Measurements from ENCODE around the gene EHMT2. TPM values are rescaled to one million over a fixed set of nuclear protein-coding genes. Genes with fewer than 3 reads are reported as not detected.

EHMT2 gene
- total and polyA plus RNA-seq, 5 donors from 2014 or later = 29.4 to 46.4 (median 32.4) TPM

DNA sequence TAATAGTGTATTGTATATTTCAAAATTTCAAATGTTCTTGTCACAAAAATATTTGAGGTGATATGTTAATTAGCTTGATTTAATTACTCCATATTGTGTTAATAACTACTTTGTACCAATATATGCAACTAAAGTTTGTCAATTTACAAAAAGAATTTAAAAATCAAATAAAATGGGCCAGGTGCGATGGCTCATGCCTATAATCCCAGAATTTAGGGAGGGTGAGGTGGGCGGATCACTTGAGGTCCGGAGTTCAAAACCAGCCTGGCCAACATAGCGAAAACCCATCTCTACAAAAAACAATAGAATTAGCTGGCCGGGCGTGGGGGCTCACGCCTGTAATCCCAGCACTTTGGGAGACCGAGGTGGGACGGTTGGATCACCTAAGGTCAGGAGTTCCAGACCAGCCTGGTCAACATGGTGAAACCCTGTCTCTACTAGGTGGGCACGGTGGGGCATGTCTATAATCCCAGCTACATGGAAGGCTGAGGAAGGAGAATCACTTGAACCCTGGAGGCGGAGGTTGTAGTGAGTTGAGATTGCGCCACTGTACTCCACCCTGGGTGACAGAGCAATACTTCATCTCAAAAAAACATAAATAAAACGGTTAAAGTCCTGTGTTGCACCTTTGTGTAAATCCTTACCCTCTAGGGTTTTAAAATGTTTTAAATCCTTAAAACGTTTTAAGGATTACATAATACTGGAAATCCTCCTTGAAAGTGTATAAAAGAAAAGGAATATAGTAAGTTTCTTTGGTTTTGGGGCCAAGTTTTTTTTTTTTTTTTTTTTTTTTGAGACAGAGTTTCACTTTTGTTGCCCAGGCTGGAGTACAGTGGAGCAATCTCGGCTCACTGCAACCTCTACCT, 65.9 kb downstream of the EHMT2 start:
- Histone ChIP-seq H3K9me3 (ENCODE audit: control insufficient read depth in 2 of 2, low read length in 2 of 2) (no peaks in the 10 kb centered on the region), H3K36me3 (ENCODE audit: control insufficient read depth, insufficient read depth, low read length) (no peaks in the 10 kb centered on the region), H3K4me1 (ENCODE audit: control insufficient read depth, insufficient read depth, low read length, poor library complexity, severe bottlenecking) (peaks cover 44% of the 10 kb centered on the region), H3K4me3 (ENCODE audit: low read depth, low read length) (peak overlapping the region; percentile 96), H3K27me3 (ENCODE audit: control insufficient read depth, insufficient read depth, low read length) (no peaks in the 10 kb centered on the region), H3K27ac (ENCODE audit: insufficient read depth, low read length, poor library complexity, severe bottlenecking) (peak overlapping the region; percentile 71)
- no peaks in the 10 kb centered on the region for H3K9me3 Mint-ChIP-seq
- peaks cover 5% of the 10 kb centered on the region for H3K36me3 Mint-ChIP-seq
- H3K27me3 Mint-ChIP-seq = no peaks in the 10 kb centered on the region
- peaks cover 17 to 47% (median 32%) of the 10 kb centered on the region in 4 donors for H3K4me1 Mint-ChIP-seq
- DNase-seq (no peak), ATAC-seq (ENCODE audit: low read depth in 2 of 2) (no peak)
- H3K4me3 Mint-ChIP-seq = peak overlapping the region; percentile 93 to 98 (median 96)
- H3K27ac Mint-ChIP-seq = peak overlapping the region in 1 of 3 donors; percentile 94

DNA sequence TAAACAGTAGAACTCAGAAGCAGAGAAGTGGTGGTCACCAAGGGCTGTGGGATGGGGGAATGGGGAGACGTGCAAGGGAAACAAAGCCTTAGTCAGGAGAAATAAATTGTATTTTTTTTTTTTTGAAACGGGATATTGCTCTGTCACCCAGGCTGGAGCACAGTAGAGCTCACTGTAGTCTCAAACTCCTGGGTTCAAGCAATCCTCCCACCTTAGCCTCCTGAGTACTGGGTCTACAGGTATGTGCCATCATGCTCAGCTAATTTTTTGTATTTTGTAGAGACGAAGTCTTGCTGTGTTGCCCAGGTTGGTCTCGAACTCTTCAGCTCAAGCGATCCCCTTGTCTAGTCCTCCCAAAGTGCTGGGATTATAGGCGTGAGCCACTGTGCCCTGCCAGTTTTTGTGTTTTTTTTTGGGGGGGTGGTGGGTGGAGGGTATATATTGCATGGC, 66.6 kb downstream of the EHMT2 start:
- Histone ChIP-seq H3K27me3 (ENCODE audit: control insufficient read depth, insufficient read depth, low read length) (no peaks in the 10 kb centered on the region), H3K36me3 (ENCODE audit: control insufficient read depth, insufficient read depth, low read length) (no peaks in the 10 kb centered on the region), H3K4me1 (ENCODE audit: control insufficient read depth, insufficient read depth, low read length, poor library complexity, severe bottlenecking) (peaks cover 41% of the 10 kb centered on the region), H3K27ac (ENCODE audit: insufficient read depth, low read length, poor library complexity, severe bottlenecking) (peak overlapping the region; percentile 71), H3K4me3 (ENCODE audit: low read depth, low read length) (peak overlapping the region; percentile 96), H3K9me3 (ENCODE audit: control insufficient read depth in 2 of 2, low read length in 2 of 2) (no peaks in the 10 kb centered on the region)
- Mint-ChIP-seq H3K27ac (peak overlapping the region; percentile 84 to 94 (median 91)), H3K27me3 (no peaks in the 10 kb centered on the region), H3K9me3 (no peaks in the 10 kb centered on the region), H3K4me1 (peaks cover 10 to 41% (median 30%) of the 10 kb centered on the region in 4 donors), H3K4me3 (peak overlapping the region; percentile 93 to 98 (median 96)), H3K36me3 (peaks cover 5% of the 10 kb centered on the region)
- DNase-seq = no peak
- no peak for ATAC-seq (ENCODE audit: low read depth in 2 of 2)

Other genes starting within 250 kb of the EHMT2 start
Only the 30 nearest of the 36 such genes appear.
- gene LY6G5B, start 227.7 kb downstream of the EHMT2 start, total RNA-seq = 38.8 TPM
- not detected for gene LY6G5B, start 227.7 kb downstream of the EHMT2 start, polyA plus RNA-seq
- 3.1 TPM for gene LY6G5C, start 216.6 kb downstream of the EHMT2 start, total RNA-seq
- gene LY6G5C, start 216.6 kb downstream of the EHMT2 start, polyA plus RNA-seq = 10 to 100 TPM in 3 of 4 donors, 1 to 10 TPM in 1; 7.4 to 19.9 (median 11.9) TPM
- gene ABHD16A, start 194.4 kb downstream of the EHMT2 start, total RNA-seq = 78.4 TPM
- 10 to 100 TPM; 33.4 to 43.2 (median 35.8) TPM for gene ABHD16A, start 194.4 kb downstream of the EHMT2 start, polyA plus RNA-seq
- gene LY6G6F, start 190.8 kb downstream of the EHMT2 start, total RNA-seq = 1.5 TPM
- gene LY6G6F, start 190.8 kb downstream of the EHMT2 start, polyA plus RNA-seq = not detected
- gene LY6G6D, start 182.3 kb downstream of the EHMT2 start, total RNA-seq = not detected
- not detected for gene LY6G6D, start 182.3 kb downstream of the EHMT2 start, polyA plus RNA-seq
- gene LY6G6C, start 176.0 kb downstream of the EHMT2 start, total RNA-seq = not detected
- not detected for gene LY6G6C, start 176.0 kb downstream of the EHMT2 start, polyA plus RNA-seq
- gene MPIG6B, start 174.3 kb downstream of the EHMT2 start, total RNA-seq = 10.8 TPM
- gene MPIG6B, start 174.3 kb downstream of the EHMT2 start, polyA plus RNA-seq = under 1 TPM in 1 of 4 donors, not detected in 3; 0.43 TPM
- 13.6 TPM for gene DDAH2, start 168.4 kb downstream of the EHMT2 start, total RNA-seq
- gene DDAH2, start 168.4 kb downstream of the EHMT2 start, polyA plus RNA-seq = 10 to 100 TPM; 16.0 to 19.8 (median 17.7) TPM
- 192 TPM for gene CLIC1, start 161.2 kb downstream of the EHMT2 start, total RNA-seq
- 100 to 1,000 TPM; 481 to 771 (median 621) TPM for gene CLIC1, start 161.2 kb downstream of the EHMT2 start, polyA plus RNA-seq
- gene MSH5, start 157.7 kb downstream of the EHMT2 start, total RNA-seq = 17.4 TPM
- gene MSH5, start 157.7 kb downstream of the EHMT2 start, polyA plus RNA-seq = 1 to 10 TPM; 1.2 to 3.3 (median 1.3) TPM
- gene SAPCD1, start 135.0 kb downstream of the EHMT2 start, total RNA-seq = 2.3 TPM
- gene SAPCD1, start 135.0 kb downstream of the EHMT2 start, polyA plus RNA-seq = not detected
- gene VWA7, start 120.4 kb downstream of the EHMT2 start, total RNA-seq = 6.8 TPM
- 1 to 10 TPM in 3 of 4 donors, under 1 TPM in 1; 0.91 to 1.2 (median 1.2) TPM for gene VWA7, start 120.4 kb downstream of the EHMT2 start, polyA plus RNA-seq
- gene VARS1, start 101.9 kb downstream of the EHMT2 start, total RNA-seq = 63.4 TPM
- gene VARS1, start 101.9 kb downstream of the EHMT2 start, polyA plus RNA-seq = 10 to 100 TPM; 27.1 to 45.1 (median 29.9) TPM
- gene LSM2, start 90.7 kb downstream of the EHMT2 start, total RNA-seq = 29.3 TPM
- 100 to 1,000 TPM in 1 of 4 donors, 10 to 100 TPM in 3; 80.0 to 122 (median 87.5) TPM for gene LSM2, start 90.7 kb downstream of the EHMT2 start, polyA plus RNA-seq
- gene HSPA1L, start 82.4 kb downstream of the EHMT2 start, total RNA-seq = 5.5 TPM
- 1 to 10 TPM; 2.2 to 4.2 (median 3.5) TPM for gene HSPA1L, start 82.4 kb downstream of the EHMT2 start, polyA plus RNA-seq
- 30.6 TPM for gene HSPA1A, start 82.2 kb downstream of the EHMT2 start, total RNA-seq
- 10 to 100 TPM; 65.7 to 93.0 (median 80.5) TPM for gene HSPA1A, start 82.2 kb downstream of the EHMT2 start, polyA plus RNA-seq
- gene HSPA1B, start 70.0 kb downstream of the EHMT2 start, total RNA-seq = 27.3 TPM
- 1 to 10 TPM; 2.3 to 6.8 (median 3.0) TPM for gene HSPA1B, start 70.0 kb downstream of the EHMT2 start, polyA plus RNA-seq
- 29.1 TPM for gene NEU1, start 34.9 kb downstream of the EHMT2 start, total RNA-seq
- gene NEU1, start 34.9 kb downstream of the EHMT2 start, polyA plus RNA-seq = 10 to 100 TPM; 26.4 to 32.4 (median 29.7) TPM
- gene SLC44A4, start 18.7 kb downstream of the EHMT2 start, total RNA-seq = 1.0 TPM
- not detected for gene SLC44A4, start 18.7 kb downstream of the EHMT2 start, polyA plus RNA-seq
- 0.20 TPM for gene ZBTB12, start 4.4 kb upstream of the EHMT2 start, total RNA-seq
- gene ZBTB12, start 4.4 kb upstream of the EHMT2 start, polyA plus RNA-seq = not detected
- 1.3 TPM for gene C2, start 30.0 kb upstream of the EHMT2 start, total RNA-seq
- gene C2, start 30.0 kb upstream of the EHMT2 start, polyA plus RNA-seq = under 1 TPM in 1 of 4 donors, not detected in 3; 0.47 TPM
- gene CFB, start 48.4 kb upstream of the EHMT2 start, total RNA-seq = 0.64 TPM
- 1 to 10 TPM in 3 of 4 donors, under 1 TPM in 1; 0.68 to 1.9 (median 1.6) TPM for gene CFB, start 48.4 kb upstream of the EHMT2 start, polyA plus RNA-seq
- gene NELFE, start 61.3 kb upstream of the EHMT2 start, total RNA-seq = 51.4 TPM
- 10 to 100 TPM; 52.9 to 62.3 (median 60.5) TPM for gene NELFE, start 61.3 kb upstream of the EHMT2 start, polyA plus RNA-seq
- 101 TPM for gene SKIC2, start 61.5 kb upstream of the EHMT2 start, total RNA-seq
- gene SKIC2, start 61.5 kb upstream of the EHMT2 start, polyA plus RNA-seq = 10 to 100 TPM; 16.2 to 20.9 (median 17.5) TPM
- gene DXO, start 74.4 kb upstream of the EHMT2 start, total RNA-seq = 47.7 TPM
- 10 to 100 TPM in 2 of 4 donors, 1 to 10 TPM in 2; 8.4 to 10.5 (median 9.6) TPM for gene DXO, start 74.4 kb upstream of the EHMT2 start, polyA plus RNA-seq
- gene C4A, start 84.4 kb upstream of the EHMT2 start, total RNA-seq = 4.0 TPM
- under 1 TPM in 2 of 4 donors, not detected in 2; 0.28 to 0.30 TPM for gene C4A, start 84.4 kb upstream of the EHMT2 start, polyA plus RNA-seq
- 3.6 TPM for gene C4B, start 117.1 kb upstream of the EHMT2 start, total RNA-seq
- gene C4B, start 117.1 kb upstream of the EHMT2 start, polyA plus RNA-seq = under 1 TPM in 1 of 4 donors, not detected in 3; 0.52 TPM
- gene CYP21A2, start 140.7 kb upstream of the EHMT2 start, total RNA-seq = not detected
- not detected for gene CYP21A2, start 140.7 kb upstream of the EHMT2 start, polyA plus RNA-seq
- gene TNXB, start 211.6 kb upstream of the EHMT2 start, total RNA-seq = 11.2 TPM
- gene TNXB, start 211.6 kb upstream of the EHMT2 start, polyA plus RNA-seq = under 1 TPM in 2 of 4 donors, not detected in 2; 0.15 to 0.46 TPM
- 117 TPM for gene ATF6B, start 230.5 kb upstream of the EHMT2 start, total RNA-seq
- 10 to 100 TPM; 20.0 to 27.7 (median 24.2) TPM for gene ATF6B, start 230.5 kb upstream of the EHMT2 start, polyA plus RNA-seq

Data from CD4-positive, CD25-positive, alpha-beta regulatory T cell (primary cell).